ENCODE data around the gene PDXP. TPM values are rescaled to one million over a fixed set of nuclear protein-coding genes. Genes with fewer than 3 reads are reported as not detected.
"Not testable (repeated sequence)": the region's sequence is repeated elsewhere in the genome, so short reads cannot be mapped to it uniquely, and the experiment has no call there.

PDXP gene
- total RNA-seq, 1 donor from 2014 or later: 13.4 TPM

DNA sequence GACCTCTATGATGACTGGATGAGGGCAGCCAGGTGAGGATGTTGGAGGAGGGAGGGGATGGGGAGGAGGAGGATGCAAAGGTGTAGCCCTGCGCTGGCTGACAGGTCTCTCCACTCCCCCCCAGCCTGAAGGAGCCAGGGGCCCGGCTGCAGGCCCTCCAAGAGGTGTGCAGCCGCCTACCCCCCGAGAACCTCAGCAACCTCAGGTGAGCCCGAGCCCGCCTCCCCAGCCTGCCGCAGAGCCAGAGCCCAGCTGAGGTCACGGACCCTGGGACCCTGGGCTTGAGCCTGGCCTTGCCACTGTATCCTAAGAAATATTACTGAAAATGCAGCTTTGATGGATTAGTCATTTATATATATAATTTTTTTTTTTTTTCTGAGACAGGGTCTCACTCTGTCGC is 11.2 kb upstream of the PDXP start:
- DNase-seq (ENCODE audit: low spot score): no peak
- TF ChIP-seq, protein P1, sequence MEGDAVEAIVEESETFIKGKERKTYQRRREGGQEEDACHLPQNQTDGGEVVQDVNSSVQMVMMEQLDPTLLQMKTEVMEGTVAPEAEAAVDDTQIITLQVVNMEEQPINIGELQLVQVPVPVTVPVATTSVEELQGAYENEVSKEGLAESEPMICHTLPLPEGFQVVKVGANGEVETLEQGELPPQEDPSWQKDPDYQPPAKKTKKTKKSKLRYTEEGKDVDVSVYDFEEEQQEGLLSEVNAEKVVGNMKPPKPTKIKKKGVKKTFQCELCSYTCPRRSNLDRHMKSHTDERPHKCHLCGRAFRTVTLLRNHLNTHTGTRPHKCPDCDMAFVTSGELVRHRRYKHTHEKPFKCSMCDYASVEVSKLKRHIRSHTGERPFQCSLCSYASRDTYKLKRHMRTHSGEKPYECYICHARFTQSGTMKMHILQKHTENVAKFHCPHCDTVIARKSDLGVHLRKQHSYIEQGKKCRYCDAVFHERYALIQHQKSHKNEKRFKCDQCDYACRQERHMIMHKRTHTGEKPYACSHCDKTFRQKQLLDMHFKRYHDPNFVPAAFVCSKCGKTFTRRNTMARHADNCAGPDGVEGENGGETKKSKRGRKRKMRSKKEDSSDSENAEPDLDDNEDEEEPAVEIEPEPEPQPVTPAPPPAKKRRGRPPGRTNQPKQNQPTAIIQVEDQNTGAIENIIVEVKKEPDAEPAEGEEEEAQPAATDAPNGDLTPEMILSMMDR (IDR thresholded peaks at IDR 0.05; ENCODE audit: unreplicated experiment): no peak
- H3K9me3 Mint-ChIP-seq (ENCODE audit: unreplicated experiment): no peaks in the 10 kb centered on the region
- H3K27ac Mint-ChIP-seq (ENCODE audit: unreplicated experiment): no peak overlapping the region
- no peak overlapping the region for H3K4me3 Mint-ChIP-seq (ENCODE audit: unreplicated experiment)
- H3K36me3 Mint-ChIP-seq (ENCODE audit: low read depth, unreplicated experiment): peaks cover 7% of the 10 kb centered on the region
- no peaks in the 10 kb centered on the region for H3K4me1 Mint-ChIP-seq (ENCODE audit: unreplicated experiment)
- H3K27me3 Mint-ChIP-seq (ENCODE audit: unreplicated experiment): peaks cover 6% of the 10 kb centered on the region

DNA sequence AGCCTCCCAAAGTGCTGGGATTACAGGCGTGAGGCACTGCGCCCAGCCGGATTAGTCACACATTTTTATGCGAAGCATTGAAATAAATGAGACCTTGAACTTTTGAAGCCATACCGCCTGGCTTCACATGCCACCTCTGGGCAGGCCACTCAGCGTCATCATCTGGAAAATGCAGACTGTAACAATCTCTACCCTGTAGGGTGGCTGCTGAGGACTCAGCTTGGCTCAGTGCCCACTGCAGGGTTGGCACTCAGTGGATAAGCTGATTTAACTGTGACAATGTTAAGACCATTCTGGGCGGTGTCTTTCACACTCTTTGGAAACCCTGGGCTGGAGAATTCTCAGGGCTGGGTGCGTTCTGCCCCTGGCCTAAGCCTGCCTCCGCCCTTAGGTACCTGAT is 10.6 kb upstream of the PDXP start:
- no peak for DNase-seq (ENCODE audit: low spot score)
- Mint-ChIP-seq H3K36me3 (ENCODE audit: low read depth, unreplicated experiment) (peaks cover 7% of the 10 kb centered on the region), H3K27me3 (ENCODE audit: unreplicated experiment) (peaks cover 6% of the 10 kb centered on the region), H3K4me3 (ENCODE audit: unreplicated experiment) (no peak overlapping the region), H3K27ac (ENCODE audit: unreplicated experiment) (no peak overlapping the region), H3K4me1 (ENCODE audit: unreplicated experiment) (no peaks in the 10 kb centered on the region), H3K9me3 (ENCODE audit: unreplicated experiment) (no peaks in the 10 kb centered on the region)
- TF ChIP-seq, protein P1 (IDR thresholded peaks at IDR 0.05; ENCODE audit: unreplicated experiment): no peak

DNA sequence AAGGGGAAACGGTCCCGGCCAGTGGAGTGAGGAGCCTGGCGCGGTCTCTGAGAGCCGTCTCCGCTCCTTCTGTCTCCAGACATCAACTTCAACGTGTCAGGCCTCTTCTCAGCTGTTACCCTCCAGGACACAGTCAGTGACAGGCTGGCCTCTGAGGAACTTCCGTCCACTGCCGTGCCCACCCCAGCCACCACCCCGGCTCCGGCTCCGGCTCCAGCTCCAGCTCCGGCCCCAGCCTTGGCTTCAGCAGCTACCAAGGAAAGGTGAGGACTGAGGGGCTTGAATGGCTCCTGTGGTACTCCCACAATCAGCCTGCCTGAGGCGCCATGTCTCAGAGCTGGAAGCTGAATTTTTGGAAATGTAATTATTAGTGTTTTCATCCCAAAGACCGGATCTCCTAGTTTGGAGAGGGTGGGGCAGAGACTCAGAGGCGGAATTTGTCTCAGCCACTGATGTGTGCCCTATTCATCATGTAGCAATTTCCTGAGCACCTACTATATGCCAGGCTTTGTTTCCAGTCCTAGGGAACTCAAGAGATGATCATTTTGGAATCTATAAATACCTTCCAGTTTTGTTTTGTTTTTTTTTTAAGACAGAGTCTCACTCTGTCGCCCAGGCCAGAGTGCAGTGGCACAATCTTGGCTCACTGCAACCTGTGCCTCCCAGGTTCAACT is 7.9 kb upstream of the PDXP start:
- Mint-ChIP-seq H3K27ac (ENCODE audit: unreplicated experiment) (no peak overlapping the region), H3K27me3 (ENCODE audit: unreplicated experiment) (no peaks in the 10 kb centered on the region), H3K4me3 (ENCODE audit: unreplicated experiment) (no peak overlapping the region), H3K36me3 (ENCODE audit: low read depth, unreplicated experiment) (peaks cover 7% of the 10 kb centered on the region), H3K9me3 (ENCODE audit: unreplicated experiment) (no peaks in the 10 kb centered on the region), H3K4me1 (ENCODE audit: unreplicated experiment) (no peaks in the 10 kb centered on the region)
- TF ChIP-seq, protein P1 (IDR thresholded peaks at IDR 0.05; ENCODE audit: unreplicated experiment): no peak
- DNase-seq (ENCODE audit: low spot score): no peak

DNA sequence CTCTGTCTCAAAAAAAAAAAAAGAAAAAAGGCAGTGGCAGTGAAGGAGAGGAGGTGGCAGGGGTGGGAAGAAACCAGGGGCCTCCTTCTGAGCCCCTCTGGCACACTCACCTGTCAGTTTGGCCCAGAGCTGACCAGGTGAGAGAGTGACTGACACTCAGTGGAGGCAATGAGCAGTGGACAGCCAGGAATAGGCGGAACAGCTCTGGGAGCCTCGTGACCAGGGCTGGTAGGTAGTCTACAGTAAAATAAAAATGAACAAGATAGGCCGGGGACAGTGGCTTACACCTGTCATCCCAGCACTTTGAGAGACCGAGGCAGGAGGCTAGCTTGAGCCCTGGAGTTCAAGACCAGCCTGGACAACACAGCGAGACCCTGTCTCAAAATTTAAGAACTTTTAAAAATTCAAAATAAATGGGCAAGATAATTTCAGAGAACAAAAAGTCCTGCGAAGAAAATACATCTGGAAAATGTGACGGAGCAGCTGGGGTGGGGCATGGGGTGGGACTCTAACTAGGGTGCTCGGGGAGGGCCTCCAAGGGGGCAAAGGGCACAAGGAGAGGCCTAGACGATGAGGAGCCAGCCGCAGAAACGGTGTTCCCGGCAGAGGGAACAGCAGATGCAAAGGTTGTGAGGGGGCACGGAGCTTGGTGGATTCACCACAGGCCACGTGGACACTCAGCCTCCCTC is 3.8 kb upstream of the PDXP start:
- H3K36me3 Mint-ChIP-seq (ENCODE audit: low read depth, unreplicated experiment): peaks cover 6% of the 10 kb centered on the region
- peaks cover 8% of the 10 kb centered on the region for H3K27me3 Mint-ChIP-seq (ENCODE audit: unreplicated experiment)
- no peaks in the 10 kb centered on the region for H3K9me3 Mint-ChIP-seq (ENCODE audit: unreplicated experiment)
- H3K27ac Mint-ChIP-seq (ENCODE audit: unreplicated experiment): no peak overlapping the region
- H3K4me3 Mint-ChIP-seq (ENCODE audit: unreplicated experiment): no peak overlapping the region
- DNase-seq (ENCODE audit: low spot score): no peak
- TF ChIP-seq, protein P1 (IDR thresholded peaks at IDR 0.05; ENCODE audit: unreplicated experiment): no peak
- peaks cover 13% of the 10 kb centered on the region for H3K4me1 Mint-ChIP-seq (ENCODE audit: unreplicated experiment)

DNA sequence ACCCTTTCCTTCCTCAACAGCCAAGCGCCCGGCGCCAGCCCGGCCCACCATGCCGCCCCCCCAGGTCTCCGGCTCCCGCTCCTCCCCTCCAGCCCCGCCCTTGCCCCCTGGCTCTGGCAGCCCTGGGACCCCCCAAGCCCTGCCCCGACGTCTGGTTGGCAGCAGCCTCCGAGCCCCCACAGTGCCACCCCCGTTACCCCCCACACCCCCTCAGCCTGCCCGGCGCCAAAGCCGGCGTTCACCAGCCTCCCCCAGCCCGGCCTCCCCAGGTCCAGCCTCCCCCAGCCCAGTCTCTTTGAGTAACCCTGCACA is 3.3 kb upstream of the PDXP start:
- Mint-ChIP-seq H3K4me1 (ENCODE audit: unreplicated experiment) (peaks cover 14% of the 10 kb centered on the region), H3K27ac (ENCODE audit: unreplicated experiment) (no peak overlapping the region), H3K9me3 (ENCODE audit: unreplicated experiment) (no peaks in the 10 kb centered on the region), H3K36me3 (ENCODE audit: low read depth, unreplicated experiment) (peaks cover 3% of the 10 kb centered on the region), H3K27me3 (ENCODE audit: unreplicated experiment) (peaks cover 9% of the 10 kb centered on the region), H3K4me3 (ENCODE audit: unreplicated experiment) (no peak overlapping the region)
- no peak for DNase-seq (ENCODE audit: low spot score)
- TF ChIP-seq, protein P1 (IDR thresholded peaks at IDR 0.05; ENCODE audit: unreplicated experiment): no peak

DNA sequence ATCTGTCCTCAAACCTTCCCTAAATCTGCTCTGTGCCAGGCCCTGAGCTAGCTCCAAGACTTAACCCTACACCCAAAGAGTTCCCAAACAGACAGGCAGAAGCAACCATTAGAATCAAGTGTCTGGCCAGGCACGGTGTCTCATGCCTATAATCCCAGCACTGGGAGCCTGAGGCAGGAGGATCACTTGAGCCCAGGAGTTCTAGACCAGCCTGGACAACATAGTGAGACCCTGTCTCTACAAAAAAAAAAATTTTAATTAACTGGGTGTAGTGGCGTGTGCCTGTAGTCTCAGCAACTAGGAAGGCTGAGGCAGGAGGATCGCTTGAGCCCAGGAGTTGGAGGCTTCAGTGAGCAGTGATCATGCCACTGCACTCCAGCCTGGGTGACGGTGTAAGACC is 1.9 kb upstream of the PDXP start:
- Mint-ChIP-seq H3K27me3 (ENCODE audit: unreplicated experiment) (peaks cover 11% of the 10 kb centered on the region), H3K4me1 (ENCODE audit: unreplicated experiment) (peaks cover 14% of the 10 kb centered on the region)
- H3K4me3 Mint-ChIP-seq (ENCODE audit: unreplicated experiment); H3K9me3 Mint-ChIP-seq (ENCODE audit: unreplicated experiment); DNase-seq (ENCODE audit: low spot score); H3K27ac Mint-ChIP-seq (ENCODE audit: unreplicated experiment); H3K36me3 Mint-ChIP-seq (ENCODE audit: low read depth, unreplicated experiment): not testable (repeated sequence)
